Measurements from ENCODE around the gene ATE1.

- no peak for TF ChIP-seq CTCF (IDR thresholded peaks at IDR 0.05 in 2 of 3, conservative IDR thresholded peaks at IDR 0.05 in 1 of 3; ENCODE audit: borderline replicate concordance in 1 of 3, insufficient read depth in 1 of 3, low read depth in 2 of 3, low read length in 2 of 3)
- no peak for TF ChIP-seq POLR2AphosphoS5 (IDR thresholded peaks at IDR 0.05; ENCODE audit: low read depth, low read length)
- TF ChIP-seq, protein P1, sequence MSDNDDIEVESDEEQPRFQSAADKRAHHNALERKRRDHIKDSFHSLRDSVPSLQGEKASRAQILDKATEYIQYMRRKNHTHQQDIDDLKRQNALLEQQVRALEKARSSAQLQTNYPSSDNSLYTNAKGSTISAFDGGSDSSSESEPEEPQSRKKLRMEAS (IDR thresholded peaks at IDR 0.05) = no peak
- no peak for TF ChIP-seq EZH2phosphoT487 (IDR thresholded peaks at IDR 0.05; ENCODE audit: borderline replicate concordance)
- TF ChIP-seq JUND (IDR thresholded peaks at IDR 0.05) = no peak
- no peak for TF ChIP-seq POLR2A (IDR thresholded peaks at IDR 0.05; ENCODE audit: borderline replicate concordance, extremely low read depth, insufficient read depth, insufficient read length)
- TF ChIP-seq, protein P2, sequence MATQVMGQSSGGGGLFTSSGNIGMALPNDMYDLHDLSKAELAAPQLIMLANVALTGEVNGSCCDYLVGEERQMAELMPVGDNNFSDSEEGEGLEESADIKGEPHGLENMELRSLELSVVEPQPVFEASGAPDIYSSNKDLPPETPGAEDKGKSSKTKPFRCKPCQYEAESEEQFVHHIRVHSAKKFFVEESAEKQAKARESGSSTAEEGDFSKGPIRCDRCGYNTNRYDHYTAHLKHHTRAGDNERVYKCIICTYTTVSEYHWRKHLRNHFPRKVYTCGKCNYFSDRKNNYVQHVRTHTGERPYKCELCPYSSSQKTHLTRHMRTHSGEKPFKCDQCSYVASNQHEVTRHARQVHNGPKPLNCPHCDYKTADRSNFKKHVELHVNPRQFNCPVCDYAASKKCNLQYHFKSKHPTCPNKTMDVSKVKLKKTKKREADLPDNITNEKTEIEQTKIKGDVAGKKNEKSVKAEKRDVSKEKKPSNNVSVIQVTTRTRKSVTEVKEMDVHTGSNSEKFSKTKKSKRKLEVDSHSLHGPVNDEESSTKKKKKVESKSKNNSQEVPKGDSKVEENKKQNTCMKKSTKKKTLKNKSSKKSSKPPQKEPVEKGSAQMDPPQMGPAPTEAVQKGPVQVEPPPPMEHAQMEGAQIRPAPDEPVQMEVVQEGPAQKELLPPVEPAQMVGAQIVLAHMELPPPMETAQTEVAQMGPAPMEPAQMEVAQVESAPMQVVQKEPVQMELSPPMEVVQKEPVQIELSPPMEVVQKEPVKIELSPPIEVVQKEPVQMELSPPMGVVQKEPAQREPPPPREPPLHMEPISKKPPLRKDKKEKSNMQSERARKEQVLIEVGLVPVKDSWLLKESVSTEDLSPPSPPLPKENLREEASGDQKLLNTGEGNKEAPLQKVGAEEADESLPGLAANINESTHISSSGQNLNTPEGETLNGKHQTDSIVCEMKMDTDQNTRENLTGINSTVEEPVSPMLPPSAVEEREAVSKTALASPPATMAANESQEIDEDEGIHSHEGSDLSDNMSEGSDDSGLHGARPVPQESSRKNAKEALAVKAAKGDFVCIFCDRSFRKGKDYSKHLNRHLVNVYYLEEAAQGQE (IDR thresholded peaks at IDR 0.05; ENCODE audit: low read depth) = no peak
- TF ChIP-seq RAD21 (IDR thresholded peaks at IDR 0.05; ENCODE audit: low read depth) = no peak
- TF ChIP-seq CEBPB (IDR thresholded peaks at IDR 0.05; ENCODE audit: low read depth) = no peak
- TF ChIP-seq EZH2 (IDR thresholded peaks at IDR 0.05) = no peak
- no peak for TF ChIP-seq ZFX (IDR thresholded peaks at IDR 0.05)
- TF ChIP-seq, protein P3, sequence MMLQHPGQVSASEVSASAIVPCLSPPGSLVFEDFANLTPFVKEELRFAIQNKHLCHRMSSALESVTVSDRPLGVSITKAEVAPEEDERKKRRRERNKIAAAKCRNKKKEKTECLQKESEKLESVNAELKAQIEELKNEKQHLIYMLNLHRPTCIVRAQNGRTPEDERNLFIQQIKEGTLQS (IDR thresholded peaks at IDR 0.05) = no peak
- TF ChIP-seq ZNF274 (IDR thresholded peaks at IDR 0.05; ENCODE audit: low read depth, low read length) = no peak
Measured at GRCh38 chr10:121690970-121691369, 236.9 kb downstream of the ATE1 start.

Measured in HCT116 (cell line).